Measurements from ENCODE around the gene B4GALT5. TPM values are rescaled to one million over a fixed set of nuclear protein-coding genes. Genes with fewer than 3 reads are reported as not detected.
A peak's percentile ranks its signal among the peaks of the same experiment; 100 is the strongest.
"Not testable (repeated sequence)": the region's sequence is repeated elsewhere in the genome, so short reads cannot be mapped to it uniquely, and the experiment has no call there.

The B4GALT5 gene, protein sequence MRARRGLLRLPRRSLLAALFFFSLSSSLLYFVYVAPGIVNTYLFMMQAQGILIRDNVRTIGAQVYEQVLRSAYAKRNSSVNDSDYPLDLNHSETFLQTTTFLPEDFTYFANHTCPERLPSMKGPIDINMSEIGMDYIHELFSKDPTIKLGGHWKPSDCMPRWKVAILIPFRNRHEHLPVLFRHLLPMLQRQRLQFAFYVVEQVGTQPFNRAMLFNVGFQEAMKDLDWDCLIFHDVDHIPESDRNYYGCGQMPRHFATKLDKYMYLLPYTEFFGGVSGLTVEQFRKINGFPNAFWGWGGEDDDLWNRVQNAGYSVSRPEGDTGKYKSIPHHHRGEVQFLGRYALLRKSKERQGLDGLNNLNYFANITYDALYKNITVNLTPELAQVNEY
- total RNA-seq, result 100 to 1,000 TPM in 2 of 9 donors, 10 to 100 TPM in 7; 47.4 to 137 (median 75.2) TPM
- 10 to 100 TPM; 14.2 to 77.7 (median 18.1) TPM for polyA plus RNA-seq
- long read RNA-seq, donor 1, full-length matches to known transcripts, result 10 of 10 reads
- long read RNA-seq, donor 1, partial matches to known transcripts, result 0 of 10 reads
- long read RNA-seq, donor 1, other reads (novel, unspliced or antisense), result 0 of 10 reads
- long read RNA-seq, donor 2, full-length matches to known transcripts, result 15 of 28 reads
- long read RNA-seq, donor 2, partial matches to known transcripts, result 13 of 28 reads
- long read RNA-seq, donor 2, other reads (novel, unspliced or antisense), result 0 of 28 reads
- long read RNA-seq, donor 3, full-length matches to known transcripts, result 14 of 26 reads
- long read RNA-seq, donor 3, partial matches to known transcripts, result 12 of 26 reads
- long read RNA-seq, donor 3, other reads (novel, unspliced or antisense), result 0 of 26 reads
- long read RNA-seq, donor 4, partial matches to known transcripts, result 0 of 6 reads
- long read RNA-seq, donor 4, other reads (novel, unspliced or antisense), result 6 of 6 reads
- long read RNA-seq, donor 5, full-length matches to known transcripts, result 54 of 86 reads
- long read RNA-seq, donor 5, partial matches to known transcripts, result 7 of 86 reads
- long read RNA-seq, donor 5, other reads (novel, unspliced or antisense), result 25 of 86 reads
- long read RNA-seq, donor 6, partial matches to known transcripts, result 0 of 5 reads
- long read RNA-seq, donor 6, other reads (novel, unspliced or antisense), result 5 of 5 reads
- long read RNA-seq, donor 7, full-length matches to known transcripts, result 7 of 24 reads
- long read RNA-seq, donor 7, partial matches to known transcripts, result 17 of 24 reads
- long read RNA-seq, donor 7, other reads (novel, unspliced or antisense), result 0 of 24 reads
- long read RNA-seq, donor 8, full-length matches to known transcripts, result 27 of 41 reads
- long read RNA-seq, donor 8, partial matches to known transcripts, result 14 of 41 reads
- long read RNA-seq, donor 8, other reads (novel, unspliced or antisense), result 0 of 41 reads
- long read RNA-seq, donor 9, full-length matches to known transcripts, result 12 of 18 reads
- long read RNA-seq, donor 9, partial matches to known transcripts, result 6 of 18 reads
- long read RNA-seq, donor 9, other reads (novel, unspliced or antisense), result 0 of 18 reads
- long read RNA-seq, donor 10, full-length matches to known transcripts, result 5 of 5 reads
- long read RNA-seq, donor 10, partial matches to known transcripts, result 0 of 5 reads
- long read RNA-seq, donor 10, other reads (novel, unspliced or antisense), result 0 of 5 reads

DNA sequence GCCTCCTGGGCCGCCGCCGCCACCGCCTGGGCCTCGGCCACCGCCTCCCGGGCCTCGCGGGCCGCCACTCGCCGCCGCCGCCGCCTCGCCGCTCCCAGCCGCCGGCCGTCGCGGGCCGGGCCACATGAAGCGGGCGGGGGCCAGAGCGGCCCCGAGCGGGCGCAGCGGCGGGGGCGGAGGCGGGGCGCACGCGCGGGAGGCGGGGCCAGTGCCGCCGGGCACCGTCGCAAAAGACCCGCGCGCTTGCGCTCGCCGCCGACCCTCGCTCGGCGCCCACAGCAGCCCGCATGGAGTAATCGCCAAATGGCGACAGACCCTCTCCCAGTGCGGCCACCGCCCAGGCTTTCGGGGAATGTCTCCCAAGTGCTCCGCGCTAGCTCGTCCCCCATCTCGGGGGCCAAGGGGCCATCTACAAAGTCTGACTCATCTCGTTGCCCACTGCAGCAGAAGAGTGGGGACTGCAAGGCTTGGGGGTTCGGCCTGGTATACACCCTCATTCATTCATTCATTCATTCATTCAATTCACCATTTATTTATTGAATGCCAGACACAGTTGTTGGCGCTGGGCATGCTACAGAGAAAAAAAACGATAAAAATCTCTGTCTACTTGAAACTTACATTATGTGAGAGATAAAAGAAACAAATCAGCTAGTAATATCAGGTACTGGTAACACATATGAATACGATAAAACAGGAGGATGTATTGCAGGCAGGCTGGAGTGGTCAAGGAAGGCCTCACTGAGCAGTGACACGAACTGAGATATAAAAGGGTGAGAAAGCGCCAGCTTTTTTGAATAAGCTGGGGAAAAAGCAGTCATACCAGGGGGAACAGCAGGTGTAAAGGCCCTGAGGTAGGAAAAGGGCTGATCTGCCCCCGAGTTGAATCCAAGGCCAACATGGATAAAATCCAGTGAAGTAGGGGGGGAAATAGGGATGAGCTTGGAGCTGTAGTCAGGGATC, at the start of gene B4GALT5:
Gene B4GALT5, minus strand, starts transcription at position 126 of the 960 bp plus-strand sequence. CDS start 188 bp downstream, outside the sequence.
- peak within 1 kb of the TSS; percentile 56 to 97 (median 78) for H3K4me3 ChIP-seq
- no peaks in the 10 kb centered on the region for H3K36me3 ChIP-seq (replicated peaks in 1 of 2)
- intact Hi-C loops (cut with DNase I), result loop anchor here in 1 of 2 donors (10.0 kb wide), 1 partner anchor 111 kb away; no protein-coding TSS in a partner anchor
- no peaks in the 10 kb centered on the region for H3K27me3 ChIP-seq
- H3K9me3 ChIP-seq (replicated peaks in 1 of 3), result no peaks in the 10 kb centered on the region
- DNase-seq, result peak; percentile 52 to 82 (median 74)
- peak within 1 kb of the TSS; percentile 81 to 97 (median 84) for H3K27ac ChIP-seq
- WGBS, 4 donors, result 3 to 25% (median 10%) methylated on average over 8 to 70 of the region's 70 CpGs
- peaks cover 31 to 34% of the 10 kb centered on the region in 2 donors for H3K4me1 ChIP-seq (replicated peaks in 1 of 2)
- TF ChIP-seq, protein P1, sequence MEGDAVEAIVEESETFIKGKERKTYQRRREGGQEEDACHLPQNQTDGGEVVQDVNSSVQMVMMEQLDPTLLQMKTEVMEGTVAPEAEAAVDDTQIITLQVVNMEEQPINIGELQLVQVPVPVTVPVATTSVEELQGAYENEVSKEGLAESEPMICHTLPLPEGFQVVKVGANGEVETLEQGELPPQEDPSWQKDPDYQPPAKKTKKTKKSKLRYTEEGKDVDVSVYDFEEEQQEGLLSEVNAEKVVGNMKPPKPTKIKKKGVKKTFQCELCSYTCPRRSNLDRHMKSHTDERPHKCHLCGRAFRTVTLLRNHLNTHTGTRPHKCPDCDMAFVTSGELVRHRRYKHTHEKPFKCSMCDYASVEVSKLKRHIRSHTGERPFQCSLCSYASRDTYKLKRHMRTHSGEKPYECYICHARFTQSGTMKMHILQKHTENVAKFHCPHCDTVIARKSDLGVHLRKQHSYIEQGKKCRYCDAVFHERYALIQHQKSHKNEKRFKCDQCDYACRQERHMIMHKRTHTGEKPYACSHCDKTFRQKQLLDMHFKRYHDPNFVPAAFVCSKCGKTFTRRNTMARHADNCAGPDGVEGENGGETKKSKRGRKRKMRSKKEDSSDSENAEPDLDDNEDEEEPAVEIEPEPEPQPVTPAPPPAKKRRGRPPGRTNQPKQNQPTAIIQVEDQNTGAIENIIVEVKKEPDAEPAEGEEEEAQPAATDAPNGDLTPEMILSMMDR (IDR thresholded peaks at IDR 0.05), result no peak
- peak; percentile 49 to 78 for TF ChIP-seq POLR2A (IDR thresholded peaks at IDR 0.05)

DNA sequence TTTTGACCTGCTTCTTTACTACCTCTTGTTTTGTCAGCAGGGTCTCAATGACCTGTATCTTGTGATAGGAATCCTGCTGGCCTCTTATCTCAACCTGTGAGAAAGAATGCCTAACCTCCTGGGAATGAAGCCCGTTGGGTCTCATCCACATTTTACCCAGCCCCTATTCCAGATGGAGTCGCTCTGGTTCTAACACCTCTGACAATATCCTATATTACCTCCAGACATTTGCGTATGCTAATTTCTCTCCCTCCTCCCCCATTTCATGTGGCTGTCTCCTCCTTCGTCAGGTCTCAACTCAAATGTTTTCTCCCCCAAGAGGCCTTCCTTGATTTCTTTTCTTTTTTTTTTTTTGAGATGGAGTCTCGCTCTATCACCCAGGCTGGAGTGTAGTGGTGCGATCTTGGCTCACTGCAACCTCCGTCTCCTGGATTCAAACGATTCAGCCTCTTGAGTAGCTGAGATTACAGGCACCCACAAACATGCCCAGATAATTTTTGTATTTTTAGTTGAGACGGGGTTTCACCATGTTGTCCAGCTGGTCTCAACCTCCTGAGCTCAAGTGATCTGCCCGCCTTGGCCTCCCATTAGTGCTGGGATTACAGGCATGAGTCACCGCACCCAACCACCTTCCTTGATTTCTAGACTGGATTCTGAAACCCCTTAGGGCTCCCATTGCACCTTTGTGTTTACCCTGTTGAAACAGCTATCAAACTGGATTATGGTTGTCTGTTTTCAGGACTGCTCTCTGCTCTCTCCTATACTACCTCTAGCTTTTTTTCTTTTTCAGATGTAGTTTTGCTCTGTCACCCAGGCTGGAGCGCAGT, 49.5 kb upstream of the B4GALT5 start:
- Histone ChIP-seq H3K4me3 (no peak overlapping the region), H3K27ac (peak overlapping the region in 1 of 5 donors; percentile 15), H3K9me3 (replicated peaks in 1 of 3) (no peaks in the 10 kb centered on the region), H3K4me1 (replicated peaks in 1 of 2) (peaks cover 9 to 34% of the 10 kb centered on the region in 2 donors), H3K27me3 (no peaks in the 10 kb centered on the region), H3K36me3 (replicated peaks in 1 of 2) (no peaks in the 10 kb centered on the region)
- DNase-seq, result no peak
- intact Hi-C loops (cut with DNase I), result no loop called here
- WGBS, 4 donors, result 86 to 93% (median 92%) methylated on average over 12 of the region's 12 CpGs
- TF ChIP-seq POLR2A (IDR thresholded peaks at IDR 0.05), result no peak
- TF ChIP-seq, protein P1 (IDR thresholded peaks at IDR 0.05), result no peak

DNA sequence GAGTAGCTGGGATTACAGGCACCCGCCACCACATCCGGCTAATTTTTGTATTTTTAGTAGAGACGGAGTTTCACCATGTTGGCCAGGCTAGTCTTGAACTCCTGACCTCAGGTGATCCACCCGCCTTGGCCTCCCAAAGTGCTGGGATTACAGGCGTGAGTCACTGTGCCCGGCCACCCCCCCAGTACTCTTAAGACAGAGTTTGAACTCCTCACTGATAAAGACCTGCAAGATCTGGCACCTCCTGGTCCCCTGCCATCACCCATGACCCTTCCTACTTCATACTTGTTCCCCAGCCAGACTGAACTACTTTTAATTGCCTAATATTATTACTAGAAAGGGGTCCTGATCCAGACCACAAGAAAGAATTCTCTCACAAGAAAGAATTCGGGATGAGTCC, 48.2 kb upstream of the B4GALT5 start:
- H3K4me1 ChIP-seq (replicated peaks in 1 of 2), result peaks cover 0 to 22% of the 10 kb centered on the region in 2 donors
- H3K9me3 ChIP-seq (replicated peaks in 1 of 3); H3K27ac ChIP-seq; H3K4me3 ChIP-seq; intact Hi-C loops (cut with DNase I); H3K36me3 ChIP-seq (replicated peaks in 1 of 2); H3K27me3 ChIP-seq; DNase-seq: not testable (repeated sequence)
- 83 to 89% (median 87%) methylated on average over 6 to 7 of the region's 7 CpGs for WGBS, 4 donors
